Kidney tubule cell (primary cell): ENCODE data around the gene SPTBN5.

Source experiments
- DNase-seq: peaks from one replicate; pipeline ENCODE4 v3.0.0-alpha.2; 2018; ENCODE audit warnings: low spot score

Gene SPTBN5

GRCh38 chr15:41903782-41904181, 9.9 kb upstream of the SPTBN5 start:
- no peak for DNase-seq

GRCh38 chr15:41901431-41901830, 7.6 kb upstream of the SPTBN5 start:
- DNase-seq, result no peak

- no peak for DNase-seq
Observed at GRCh38 chr15:41900526-41901380, 6.9 kb upstream of the SPTBN5 start.

GRCh38 chr15:41899854-41900442, 6.1 kb upstream of the SPTBN5 start:
- DNase-seq, result no peak

- DNase-seq, result no peak
Observed at GRCh38 chr15:41897363-41897799, 3.5 kb upstream of the SPTBN5 start.

GRCh38 chr15:41896566-41896965, 2.7 kb upstream of the SPTBN5 start:
- DNase-seq, result no peak

- DNase-seq, result no peak
Observed at GRCh38 chr15:41895957-41896356, 2.1 kb upstream of the SPTBN5 start.

- DNase-seq, result no peak
Observed at GRCh38 chr15:41895491-41895890, 1.6 kb upstream of the SPTBN5 start.

- peak; percentile 88 for DNase-seq
Observed at GRCh38 chr15:41894791-41895463, 1.1 kb upstream of the SPTBN5 start.

GRCh38 chr15:41894251-41894790, 468 bp upstream of the SPTBN5 start:
- DNase-seq, result no peak

- DNase-seq, result peak; percentile 71
Observed at GRCh38 chr15:41892621-41893421, 1.0 kb downstream of the SPTBN5 start.

- peak; percentile 27 for DNase-seq
Observed at GRCh38 chr15:41891946-41892345, 1.9 kb downstream of the SPTBN5 start.

- DNase-seq, result no peak
Observed at GRCh38 chr15:41891226-41891625, 2.6 kb downstream of the SPTBN5 start.

- DNase-seq, result no peak
Observed at GRCh38 chr15:41890050-41890690, 3.7 kb downstream of the SPTBN5 start.

GRCh38 chr15:41888662-41889253, 5.1 kb downstream of the SPTBN5 start:
- no peak for DNase-seq

- DNase-seq, result no peak
Observed at GRCh38 chr15:41887893-41888292, 6.0 kb downstream of the SPTBN5 start.

- no peak for DNase-seq
Observed at GRCh38 chr15:41887161-41887560, 6.7 kb downstream of the SPTBN5 start.

- no peak for DNase-seq
Observed at GRCh38 chr15:41886741-41887140, 7.1 kb downstream of the SPTBN5 start.

- DNase-seq, result no peak
Observed at GRCh38 chr15:41885841-41886240, 8.0 kb downstream of the SPTBN5 start.

GRCh38 chr15:41885321-41885720, 8.5 kb downstream of the SPTBN5 start:
- no peak for DNase-seq

GRCh38 chr15:41884458-41884857, 9.4 kb downstream of the SPTBN5 start:
- no peak for DNase-seq
